Measurements from ENCODE around the gene HCRTR2. TPM values are rescaled to one million over a fixed set of nuclear protein-coding genes. Genes with fewer than 3 reads are reported as not detected.
"Not testable (repeated sequence)": the region's sequence is repeated elsewhere in the genome, so short reads cannot be mapped to it uniquely, and the experiment has no call there.

Gene HCRTR2
- not detected for total RNA-seq

DNA sequence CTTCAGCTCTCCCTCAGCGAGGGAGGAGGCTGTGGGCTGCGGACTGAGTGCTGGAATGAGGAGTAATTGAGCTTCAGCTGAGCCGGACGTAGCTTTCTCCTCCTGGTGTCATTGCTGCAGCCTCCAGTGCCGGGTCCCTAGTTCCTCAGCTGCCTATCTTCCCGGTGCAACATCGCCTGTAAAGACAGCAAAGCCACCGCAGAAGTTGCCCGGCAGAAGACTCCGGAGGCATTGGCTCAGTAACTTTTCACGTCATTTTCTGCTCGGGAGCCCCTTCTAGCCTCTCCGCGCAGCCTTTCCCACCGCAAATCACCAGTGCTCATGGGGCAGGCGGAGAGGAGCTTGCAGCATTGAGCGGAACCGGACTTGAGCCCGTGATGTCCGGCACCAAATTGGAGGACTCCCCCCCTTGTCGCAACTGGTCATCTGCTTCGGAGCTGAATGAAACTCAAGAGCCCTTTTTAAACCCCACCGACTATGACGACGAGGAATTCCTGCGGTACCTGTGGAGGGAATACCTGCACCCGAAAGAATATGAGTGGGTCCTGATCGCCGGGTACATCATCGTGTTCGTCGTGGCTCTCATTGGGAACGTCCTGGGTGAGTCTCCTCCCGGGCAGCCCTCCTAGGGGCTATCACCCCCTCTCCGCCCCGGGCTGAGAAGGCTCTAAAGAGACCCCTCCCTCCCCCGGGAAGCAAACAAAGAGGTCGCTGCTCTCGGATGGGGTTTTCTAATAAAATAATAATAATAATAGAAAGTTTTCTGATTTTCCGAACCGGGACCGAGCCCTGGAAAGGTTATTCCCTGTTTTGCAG lies at the start of gene HCRTR2:
HCRTR2 (plus strand) TSS at position 305 of the 816 bp plus-strand sequence; CDS start at position 378, 73 bp downstream.
- DNase-seq (no peak), ATAC-seq (no peak)
- no peaks in the 10 kb centered on the region for H3K4me1 Mint-ChIP-seq
- H3K4me3 Mint-ChIP-seq: no peak within 1 kb of the TSS
- peaks cover 3% of the 10 kb centered on the region for H3K9me3 Mint-ChIP-seq (ENCODE audit: low read depth)
- ChIA-PET POLR2A (no interaction called here), CTCF (interaction anchor here (1.1 kb wide), 1 partner anchor 451 kb away, joined by 3 read pairs; no protein-coding TSS in a partner anchor)
- intact Hi-C loops (cut with DNase I, micrococcal nuclease): no loop called here
- peaks cover 14% of the 10 kb centered on the region for H3K27me3 Mint-ChIP-seq
- no peak within 1 kb of the TSS for H3K27ac Mint-ChIP-seq
- peaks cover 3% of the 10 kb centered on the region for H3K36me3 Mint-ChIP-seq (ENCODE audit: low read depth)

- no peaks in the 10 kb centered on the region for H3K36me3 Mint-ChIP-seq (ENCODE audit: low read depth)
- DNase-seq: no peak
- ChIA-PET CTCF (no interaction called here), POLR2A (no interaction called here)
- no peak overlapping the region for H3K27ac Mint-ChIP-seq
- no peaks in the 10 kb centered on the region for H3K27me3 Mint-ChIP-seq
- no peak overlapping the region for H3K4me3 Mint-ChIP-seq
- H3K4me1 Mint-ChIP-seq: no peaks in the 10 kb centered on the region
- no peak for ATAC-seq
- H3K9me3 Mint-ChIP-seq (ENCODE audit: low read depth): peaks cover 10% of the 10 kb centered on the region
- intact Hi-C loops (cut with DNase I, micrococcal nuclease): no loop called here
Observed at GRCh38 chr6:55130806-55131324, 43.5 kb upstream of the HCRTR2 start.

GRCh38 chr6:55131616-55132015 lies 42.7 kb upstream of the HCRTR2 start:
- no peak for DNase-seq
- no peak for ATAC-seq
- Mint-ChIP-seq H3K4me3 (no peak overlapping the region), H3K27me3 (no peaks in the 10 kb centered on the region), H3K9me3 (ENCODE audit: low read depth) (peaks cover 10% of the 10 kb centered on the region), H3K4me1 (no peaks in the 10 kb centered on the region), H3K27ac (no peak overlapping the region), H3K36me3 (ENCODE audit: low read depth) (no peaks in the 10 kb centered on the region)
- ChIA-PET POLR2A (no interaction called here), CTCF (no interaction called here)
- intact Hi-C loops (cut with DNase I, micrococcal nuclease): no loop called here

- DNase-seq (no peak), ATAC-seq (no peak)
- Mint-ChIP-seq H3K4me3 (no peak overlapping the region), H3K27me3 (no peaks in the 10 kb centered on the region), H3K27ac (no peak overlapping the region), H3K9me3 (ENCODE audit: low read depth) (no peaks in the 10 kb centered on the region), H3K36me3 (ENCODE audit: low read depth) (no peaks in the 10 kb centered on the region), H3K4me1 (no peaks in the 10 kb centered on the region)
- POLR2A ChIA-PET: no interaction called here
- CTCF ChIA-PET: no interaction called here
- intact Hi-C loops (cut with DNase I, micrococcal nuclease): no loop called here
Observed at GRCh38 chr6:55136916-55137315, 37.4 kb upstream of the HCRTR2 start.

GRCh38 chr6:55137929-55138693 lies 36.2 kb upstream of the HCRTR2 start:
- DNase-seq: no peak

DNA sequence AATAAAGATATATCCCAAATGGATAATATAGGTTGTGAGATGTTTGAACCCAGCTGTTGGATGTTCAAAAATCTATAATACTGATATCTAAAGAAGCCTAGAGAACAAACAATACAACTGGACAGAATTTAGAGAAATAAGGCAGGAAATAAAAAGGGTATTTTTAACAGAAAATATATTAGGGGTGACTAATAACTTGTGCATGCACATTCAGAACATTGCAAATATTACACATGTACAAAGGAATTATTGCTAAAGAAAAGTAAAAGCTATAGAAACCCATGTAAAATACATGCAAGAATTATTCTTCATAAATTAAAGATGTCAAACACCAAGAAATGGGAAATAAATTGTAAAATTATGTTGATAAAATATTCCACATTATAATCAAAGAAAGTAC lies 32.7 kb upstream of the HCRTR2 start:
- intact Hi-C loops (cut with DNase I, micrococcal nuclease): no loop called here
- Mint-ChIP-seq H3K27me3 (no peaks in the 10 kb centered on the region), H3K36me3 (ENCODE audit: low read depth) (no peaks in the 10 kb centered on the region), H3K27ac (no peak overlapping the region), H3K4me1 (no peaks in the 10 kb centered on the region), H3K4me3 (no peak overlapping the region), H3K9me3 (ENCODE audit: low read depth) (peaks cover 4% of the 10 kb centered on the region)
- ChIA-PET POLR2A (no interaction called here), CTCF (no interaction called here)
- DNase-seq: no peak
- no peak for ATAC-seq

More at GRCh38 chr6:55137929-55138693, 36.2 kb upstream of the HCRTR2 start:
- ChIA-PET POLR2A (no interaction called here), CTCF (no interaction called here)
- no peak for ATAC-seq
- Mint-ChIP-seq H3K4me1 (no peaks in the 10 kb centered on the region), H3K9me3 (ENCODE audit: low read depth) (no peaks in the 10 kb centered on the region), H3K27ac (no peak overlapping the region), H3K27me3 (no peaks in the 10 kb centered on the region), H3K4me3 (no peak overlapping the region), H3K36me3 (ENCODE audit: low read depth) (no peaks in the 10 kb centered on the region)
- intact Hi-C loops (cut with DNase I, micrococcal nuclease): no loop called here

GRCh38 chr6:55142610-55143009 lies 31.7 kb upstream of the HCRTR2 start:
- ATAC-seq (no peak), DNase-seq (no peak)
- ChIA-PET CTCF (no interaction called here), POLR2A (no interaction called here)
- Mint-ChIP-seq H3K4me1 (no peaks in the 10 kb centered on the region), H3K4me3 (no peak overlapping the region), H3K36me3 (ENCODE audit: low read depth) (no peaks in the 10 kb centered on the region), H3K27me3 (no peaks in the 10 kb centered on the region), H3K9me3 (ENCODE audit: low read depth) (peaks cover 6% of the 10 kb centered on the region), H3K27ac (no peak overlapping the region)
- intact Hi-C loops (cut with DNase I, micrococcal nuclease): no loop called here

DNA sequence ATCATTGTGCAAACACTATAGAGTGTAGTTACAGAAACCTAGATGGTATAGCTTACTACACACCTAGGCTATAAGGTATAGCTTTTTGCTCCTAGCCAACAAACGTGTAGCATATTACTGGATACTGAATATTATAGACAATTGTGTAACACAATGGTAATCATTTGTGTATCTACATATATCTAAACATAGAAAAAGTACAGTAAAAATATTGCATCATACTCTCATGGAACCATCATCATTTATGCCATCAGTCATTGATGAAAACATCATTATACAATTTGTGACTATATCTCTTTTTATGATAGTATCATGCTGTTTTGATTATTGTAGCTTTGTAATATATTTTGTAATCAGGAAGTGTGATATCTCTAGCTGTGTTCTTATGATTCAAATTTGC lies 21.0 kb upstream of the HCRTR2 start:
- DNase-seq: no peak
- Mint-ChIP-seq H3K27ac (no peak overlapping the region), H3K9me3 (ENCODE audit: low read depth) (peaks cover 13% of the 10 kb centered on the region), H3K4me3 (no peak overlapping the region), H3K27me3 (no peaks in the 10 kb centered on the region), H3K4me1 (no peaks in the 10 kb centered on the region), H3K36me3 (ENCODE audit: low read depth) (no peaks in the 10 kb centered on the region)
- intact Hi-C loops (cut with DNase I, micrococcal nuclease): no loop called here
- POLR2A ChIA-PET: no interaction called here
- CTCF ChIA-PET: no interaction called here
- ATAC-seq: no peak

- H3K4me3 Mint-ChIP-seq; intact Hi-C loops (cut with DNase I, micrococcal nuclease); H3K36me3 Mint-ChIP-seq (ENCODE audit: low read depth); CTCF ChIA-PET; ATAC-seq; H3K27ac Mint-ChIP-seq; DNase-seq; POLR2A ChIA-PET; H3K4me1 Mint-ChIP-seq; H3K27me3 Mint-ChIP-seq: not testable (repeated sequence)
- H3K9me3 Mint-ChIP-seq (ENCODE audit: low read depth): peaks cover 30% of the 10 kb centered on the region
Observed at GRCh38 chr6:55158784-55159183, 15.5 kb upstream of the HCRTR2 start.

GRCh38 chr6:55167860-55168259 lies 6.5 kb upstream of the HCRTR2 start:
- CTCF ChIA-PET: no interaction called here
- Mint-ChIP-seq H3K36me3 (ENCODE audit: low read depth) (no peaks in the 10 kb centered on the region), H3K4me3 (no peak overlapping the region), H3K9me3 (ENCODE audit: low read depth) (peaks cover 7% of the 10 kb centered on the region), H3K4me1 (no peaks in the 10 kb centered on the region), H3K27ac (no peak overlapping the region), H3K27me3 (peaks cover 2% of the 10 kb centered on the region)
- intact Hi-C loops (cut with DNase I, micrococcal nuclease): no loop called here
- DNase-seq: no peak
- ATAC-seq: no peak
- POLR2A ChIA-PET: no interaction called here

DNA sequence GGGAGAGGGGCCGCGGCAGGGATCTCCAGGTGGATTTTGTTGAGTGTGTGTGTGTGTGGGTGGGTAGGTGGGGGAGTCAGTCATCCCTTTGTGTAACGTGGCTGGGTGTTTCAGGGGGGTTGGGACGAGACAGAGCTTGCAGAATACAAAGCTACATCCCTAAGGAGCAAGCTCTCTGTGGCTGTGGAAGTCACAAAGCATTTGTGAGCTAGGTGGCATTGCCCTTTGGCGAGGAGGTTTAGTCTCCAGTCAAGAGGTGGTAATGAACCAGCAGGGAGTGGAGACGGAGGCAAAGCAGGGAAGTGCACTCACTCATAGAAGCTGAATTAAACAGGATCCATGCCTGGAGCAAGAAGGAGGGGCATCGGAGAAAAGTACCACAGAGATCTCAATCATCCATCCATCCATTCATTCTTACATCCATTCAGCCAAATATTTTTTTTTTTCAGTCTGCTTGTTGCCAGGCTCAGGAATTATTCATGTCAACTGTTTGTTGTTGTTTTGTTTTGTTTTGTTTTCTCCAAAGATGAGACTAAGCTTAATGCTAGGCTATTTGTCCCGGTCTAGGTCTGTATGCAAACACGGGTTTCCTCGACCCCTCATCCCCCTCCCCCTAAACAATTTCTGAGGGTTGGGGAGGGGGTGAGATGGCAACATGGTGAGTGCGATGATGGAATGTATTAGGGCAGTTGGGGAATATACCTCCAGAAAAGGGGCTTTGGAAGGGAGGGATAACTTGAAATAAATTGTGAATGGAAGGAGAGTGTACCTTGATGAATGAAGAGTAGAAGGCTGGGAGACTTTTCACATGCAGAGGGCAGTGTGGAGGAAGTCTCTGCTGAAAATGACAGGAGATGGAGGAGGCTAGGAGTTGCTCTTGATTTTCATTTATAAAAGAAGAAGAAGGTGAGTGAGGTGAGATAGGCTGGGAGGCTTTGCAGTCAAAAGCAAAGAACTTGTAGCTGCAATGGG lies 1.0 kb downstream of the HCRTR2 start:
- H3K27ac Mint-ChIP-seq: no peak overlapping the region
- H3K4me3 Mint-ChIP-seq: no peak overlapping the region
- POLR2A ChIA-PET: interaction anchor here (0.7 kb wide), 1 partner anchor 366 kb away, joined by 3 read pairs; no protein-coding TSS in a partner anchor
- ATAC-seq (no peak), DNase-seq (no peak)
- intact Hi-C loops (cut with DNase I, micrococcal nuclease): no loop called here
- H3K4me1 Mint-ChIP-seq: no peaks in the 10 kb centered on the region
- H3K27me3 Mint-ChIP-seq: peaks cover 14% of the 10 kb centered on the region
- peaks cover 3% of the 10 kb centered on the region for H3K36me3 Mint-ChIP-seq (ENCODE audit: low read depth)
- peaks cover 3% of the 10 kb centered on the region for H3K9me3 Mint-ChIP-seq (ENCODE audit: low read depth)
- CTCF ChIA-PET: no interaction called here
